Mesodermal cell (in vitro differentiated cells): ENCODE results near the gene COL9A1. TPM values are rescaled to one million over a fixed set of nuclear protein-coding genes. Genes with fewer than 3 reads are reported as not detected.
A peak's percentile ranks its signal among the peaks of the same experiment; 100 is the strongest.
"Not testable (repeated sequence)": the region's sequence is repeated elsewhere in the genome, so short reads cannot be mapped to it uniquely, and the experiment has no call there.

Experiments
- H3K27ac ChIP-seq: 2 replicates; pipeline ENCODE4 v1.7.0; 2013; ENCODE audit warnings: mild to moderate bottlenecking, low read depth, low read length, moderate library complexity; ENCODE audit not compliant: severe bottlenecking
- H3K36me3 ChIP-seq: 2 replicates; pipeline ENCODE4 v1.7.1; 2013; ENCODE audit warnings: mild to moderate bottlenecking, low read length, moderate library complexity; ENCODE audit not compliant: control insufficient read depth, insufficient read depth
- H3K4me1 ChIP-seq: one replicate; pipeline ENCODE4 v1.7.1; 2013; ENCODE audit warnings: mild to moderate bottlenecking, low read length; ENCODE audit not compliant: insufficient read depth, control insufficient read depth, poor library complexity, severe bottlenecking
- H3K4me3 ChIP-seq: 2 replicates; pipeline ENCODE4 v1.7.0; 2013; ENCODE audit warnings: low read length, control low read depth, mild to moderate bottlenecking; ENCODE audit not compliant: insufficient read depth, poor library complexity, severe bottlenecking; ENCODE audit errors: extremely low read depth
- H3K9me3 ChIP-seq: 2 replicates; pipeline ENCODE4 v1.7.1; 2013; ENCODE audit warnings: mild to moderate bottlenecking, low read length, moderate library complexity; ENCODE audit not compliant: control insufficient read depth
- WGBS, 2 experiments: methylation state at CpG; one replicate each; pipeline ENCODE4 v1.1.5; 2013; ENCODE audit warnings: missing lambda C conversion rate in 2 of 2; ENCODE audit not compliant: insufficient coverage in 2 of 2; 5-methylcytosine and 5-hydroxymethylcytosine counted together
- polyA plus RNA-seq, 2 experiments: library from polyadenylated mRNA; stranded (reverse); fragments of 50-300 nt; gene quantifications; one replicate each; pipeline ENCODE4 v1.2.3, GENCODE V29; 2013

COL9A1 gene
- 2.9 TPM for polyA plus RNA-seq (2013, experiment 1 of 2)
- 2.2 TPM for polyA plus RNA-seq (2013, experiment 2 of 2)

GRCh38 chr6:70303034-70303525 is at the start of gene COL9A1:
Gene COL9A1 (minus strand): TSS chr6:70303084. CDS start chr6:70302924, 160 bp downstream.
- Histone ChIP-seq H3K4me1 (no peaks in the 10 kb centered on the region), H3K27ac (no peak within 1 kb of the TSS), H3K9me3 (no peaks in the 10 kb centered on the region), H3K4me3 (no peak within 1 kb of the TSS), H3K36me3 (no peaks in the 10 kb centered on the region)
- WGBS, 2 experiments: 83 to 88% methylated on average over 4 of the region's 5 CpGs

- no peaks in the 10 kb centered on the region for H3K36me3 ChIP-seq
- no peaks in the 10 kb centered on the region for H3K4me1 ChIP-seq
- no peak overlapping the region for H3K4me3 ChIP-seq
- no peak overlapping the region for H3K27ac ChIP-seq
- WGBS, 2 experiments: no CpG with 5 or more reads among the region's 4 CpGs
- H3K9me3 ChIP-seq: no peaks in the 10 kb centered on the region
Measured at GRCh38 chr6:70351461-70351860, 48.6 kb upstream of the COL9A1 start.

GRCh38 chr6:70345619-70346018 is 42.7 kb upstream of the COL9A1 start:
- Histone ChIP-seq H3K4me1 (no peaks in the 10 kb centered on the region), H3K36me3 (no peaks in the 10 kb centered on the region), H3K27ac (no peak overlapping the region), H3K4me3 (no peak overlapping the region), H3K9me3 (no peaks in the 10 kb centered on the region)
- 83 to 86% methylated on average over 1 of the region's 1 CpG for WGBS, 2 experiments

GRCh38 chr6:70343313-70343712 is 40.4 kb upstream of the COL9A1 start:
- no peaks in the 10 kb centered on the region for H3K36me3 ChIP-seq
- H3K9me3 ChIP-seq: no peaks in the 10 kb centered on the region
- WGBS, 2 experiments: 88 to 90% methylated on average over 1 to 2 of the region's 2 CpGs
- H3K4me3 ChIP-seq: no peak overlapping the region
- H3K4me1 ChIP-seq: no peaks in the 10 kb centered on the region
- no peak overlapping the region for H3K27ac ChIP-seq

GRCh38 chr6:70339810-70340209 is 36.9 kb upstream of the COL9A1 start:
- H3K9me3 ChIP-seq, H3K4me1 ChIP-seq, H3K27ac ChIP-seq, H3K4me3 ChIP-seq, H3K36me3 ChIP-seq: not testable (repeated sequence)
- WGBS, 2 experiments: 80% methylated on average over 1 of the region's 2 CpGs; no CpG with 5 or more reads in 1 of the 2 experiments

- H3K27ac ChIP-seq: no peak overlapping the region
- H3K4me3 ChIP-seq: no peak overlapping the region
- H3K9me3 ChIP-seq: no peaks in the 10 kb centered on the region
- H3K36me3 ChIP-seq: no peaks in the 10 kb centered on the region
- H3K4me1 ChIP-seq: peaks cover 4% of the 10 kb centered on the region
Measured at GRCh38 chr6:70338775-70339174, 35.9 kb upstream of the COL9A1 start.

- H3K27ac ChIP-seq: peak overlapping the region; percentile 55
- H3K4me1 ChIP-seq: peaks cover 4% of the 10 kb centered on the region
- H3K9me3 ChIP-seq: no peaks in the 10 kb centered on the region
- H3K4me3 ChIP-seq: no peak overlapping the region
- 76 to 93% methylated on average over 3 of the region's 3 CpGs for WGBS, 2 experiments
- no peaks in the 10 kb centered on the region for H3K36me3 ChIP-seq
Measured at GRCh38 chr6:70337743-70338105, 34.8 kb upstream of the COL9A1 start.

- peak overlapping the region; percentile 59 for H3K27ac ChIP-seq
- H3K36me3 ChIP-seq: no peaks in the 10 kb centered on the region
- no peaks in the 10 kb centered on the region for H3K9me3 ChIP-seq
- H3K4me1 ChIP-seq: peaks cover 4% of the 10 kb centered on the region
- no peak overlapping the region for H3K4me3 ChIP-seq
- 74 to 85% methylated on average over 5 to 7 of the region's 7 CpGs for WGBS, 2 experiments
Measured at GRCh38 chr6:70336996-70337742, 34.3 kb upstream of the COL9A1 start.

GRCh38 chr6:70327036-70327435 is 24.2 kb upstream of the COL9A1 start:
- 93% methylated on average over 3 of the region's 4 CpGs; no CpG with 5 or more reads in 1 of the 2 experiments for WGBS, 2 experiments
- H3K36me3 ChIP-seq: no peaks in the 10 kb centered on the region

GRCh38 chr6:70325009-70325408 is 22.1 kb upstream of the COL9A1 start:
- H3K27ac ChIP-seq: no peak overlapping the region
- no peaks in the 10 kb centered on the region for H3K9me3 ChIP-seq
- H3K4me1 ChIP-seq: no peaks in the 10 kb centered on the region
- H3K36me3 ChIP-seq: no peaks in the 10 kb centered on the region
- no peak overlapping the region for H3K4me3 ChIP-seq

More at GRCh38 chr6:70327036-70327435, 24.2 kb upstream of the COL9A1 start:
- Histone ChIP-seq H3K27ac (no peak overlapping the region), H3K4me1 (no peaks in the 10 kb centered on the region), H3K4me3 (no peak overlapping the region), H3K9me3 (no peaks in the 10 kb centered on the region)

- not testable (repeated sequence) for H3K4me3 ChIP-seq, H3K9me3 ChIP-seq, H3K27ac ChIP-seq, H3K36me3 ChIP-seq, H3K4me1 ChIP-seq
- 87 to 97% methylated on average over 6 to 8 of the region's 12 CpGs for whole genome bisulfite sequencing, 2 experiments
Measured at GRCh38 chr6:70317799-70318198, 14.9 kb upstream of the COL9A1 start.
